ENCODE results near the gene EIF3F. TPM values are rescaled to one million over a fixed set of nuclear protein-coding genes. Genes with fewer than 3 reads are reported as not detected.

The EIF3F gene
- total and polyA plus RNA-seq, 2 of the 4 experiments (the other 2 are of a cell fraction) = 279 to 306 TPM

DNA sequence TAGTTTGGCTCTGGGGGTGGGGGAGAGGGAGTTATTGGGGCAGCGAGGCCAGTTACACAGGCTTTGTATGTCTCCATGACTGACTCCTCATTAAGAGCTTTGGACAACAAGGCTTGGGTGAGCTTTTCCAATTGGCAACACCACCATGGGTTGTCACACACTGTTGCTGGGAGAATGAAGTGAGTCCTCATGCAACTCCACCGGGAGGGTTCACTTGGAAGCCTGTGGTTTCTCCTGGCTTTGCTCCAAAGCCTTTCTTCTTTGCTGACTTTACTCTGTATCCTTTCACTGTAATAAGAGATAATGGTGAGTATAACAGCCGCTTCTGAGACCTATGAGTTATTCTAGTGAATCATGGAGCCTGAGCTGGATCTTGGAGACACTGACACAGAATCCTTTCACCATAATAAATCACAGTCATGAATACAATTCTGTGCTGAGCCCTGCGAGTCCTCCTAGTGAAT is 24.9 kb downstream of the EIF3F start:
- Histone ChIP-seq H3K14ac (replicated peaks; ENCODE audit: low read depth, low read length) (no peak overlapping the region), H2BK15ac (ENCODE audit: low read depth, low read length) (no peak overlapping the region), H3K23ac (ENCODE audit: low read depth, low read length) (no peak overlapping the region), H2AK9ac (replicated peaks; ENCODE audit: low read depth, low read length, poor library complexity) (no peak overlapping the region), H2AK5ac (ENCODE audit: low read depth, low read length) (no peak overlapping the region), H3K9me1 (ENCODE audit: insufficient read depth, low read length) (peaks cover 21% of the 10 kb centered on the region), H3K9ac (ENCODE audit: low read depth, low read length) (no peak overlapping the region), H2AFZ (replicated peaks; ENCODE audit: low read length, poor library complexity) (no peak overlapping the region), H2BK5ac (ENCODE audit: low read depth, low read length, poor library complexity, severe bottlenecking) (no peak overlapping the region), H4K8ac (ENCODE audit: low read depth in 2 of 2, low read length in 2 of 2) (no peak overlapping the region), H4K20me1 (ENCODE audit: insufficient read depth, low read length) (peaks cover 9% of the 10 kb centered on the region; the same call in 1 of the 2 replicates), H3K18ac (ENCODE audit: low read depth, low read length) (no peak overlapping the region), H3K4me3 (ENCODE audit: insufficient read depth, low read depth, low read length) (no peak overlapping the region), H2BK120ac (ENCODE audit: low read depth, low read length) (no peak overlapping the region), H3K27me3 (ENCODE audit: control insufficient read depth, insufficient read depth, low read length) (no peaks in the 10 kb centered on the region), H3K4ac (ENCODE audit: low read depth, low read length) (no peak overlapping the region), H4K5ac (ENCODE audit: low read depth, low read length) (no peak overlapping the region), H3K9me3 (ENCODE audit: control insufficient read depth, insufficient read depth, low read length) (no peaks in the 10 kb centered on the region), H3K4me1 (ENCODE audit: control insufficient read depth, insufficient read depth, low read length) (peaks cover 20% of the 10 kb centered on the region), H3K56ac (ENCODE audit: extremely low read depth, insufficient read depth, low read length) (no peak overlapping the region), H3K79me1 (ENCODE audit: low read depth in 1 of 2, low read length in 2 of 2) (no peaks in the 10 kb centered on the region), H3K27ac (ENCODE audit: insufficient read depth, low read length) (no peak overlapping the region), H2BK20ac (ENCODE audit: low read depth, low read length) (0 out of 2 replicates have a peak overlapping the region, but pooled peaks have one; percentile 12), H4K91ac (ENCODE audit: insufficient read depth, low read depth, low read length) (no peak overlapping the region), H3K36me3 (ENCODE audit: control insufficient read depth, insufficient read depth, low read length) (no peaks in the 10 kb centered on the region), H3K4me2 (ENCODE audit: low read depth, low read length) (0 out of 2 replicates have a peak overlapping the region, but pooled peaks have one; percentile 26)
- DNase-seq = peak; percentile 95
- POLR2A ChIA-PET (ENCODE audit: unreplicated experiment) = no interaction called here
- dilution Hi-C loops (cut with HindIII; ENCODE audit: low sequenced_read_pairs, unreplicated experiment) (no loop called here), intact Hi-C loops (cut with micrococcal nuclease) (no loop called here), in situ Hi-C loops (cut with MboI; ENCODE audit: low sequenced_read_pairs) (no loop called here)
- no TSS peak for BruUV-seq (replicated peaks)
- WGBS, 2 experiments (ENCODE audit: extremely low coverage in 2 of 2, insufficient read length in 1 of 2) = 17% methylated on average over 1 of the region's 4 CpGs; no CpG with 5 or more reads in 1 of the 2 experiments
- peak; percentile 81 for ATAC-seq (ENCODE audit: low read depth)
- TF ChIP-seq POLR2A (IDR thresholded peaks at IDR 0.05; ENCODE audit: low read depth, low read length) (no peak), BHLHE40 (IDR thresholded peaks at IDR 0.05; ENCODE audit: low read depth, low read length) (0 out of 2 replicates have a peak, but pooled peaks have one; percentile 13), CHD1 (IDR thresholded peaks at IDR 0.05; ENCODE audit: low read depth, low read length) (no peak), MAZ (IDR thresholded peaks at IDR 0.05; ENCODE audit: borderline replicate concordance, low read depth, low read length) (no peak), RAD21 (IDR thresholded peaks at IDR 0.05; ENCODE audit: low read length) (no peak), SMC3 (IDR thresholded peaks at IDR 0.05; ENCODE audit: low read depth, low read length) (no peak), RCOR1 (IDR thresholded peaks at IDR 0.05; ENCODE audit: insufficient replicate concordance, low read length) (no peak), MAFK (IDR thresholded peaks at IDR 0.05; ENCODE audit: low read depth, low read length) (peak; percentile 67), FOS (IDR thresholded peaks at IDR 0.05; ENCODE audit: low read depth, low read length) (peak; percentile 69; the same call in 1 of the 2 replicates), NFE2L2 (IDR thresholded peaks at IDR 0.05; ENCODE audit: low read depth, low read length) (no peak), CEBPB (IDR thresholded peaks at IDR 0.05; ENCODE audit: low read depth, low read length) (no peak; the same call in 1 of the 2 replicates), RFX5 (IDR thresholded peaks at IDR 0.05; ENCODE audit: low read depth, low read length) (peak; percentile 74; the same call in 1 of the 2 replicates), MXI1 (IDR thresholded peaks at IDR 0.05; ENCODE audit: borderline replicate concordance, low read depth, low read length) (no peak)
- TF ChIP-seq, protein P1, sequence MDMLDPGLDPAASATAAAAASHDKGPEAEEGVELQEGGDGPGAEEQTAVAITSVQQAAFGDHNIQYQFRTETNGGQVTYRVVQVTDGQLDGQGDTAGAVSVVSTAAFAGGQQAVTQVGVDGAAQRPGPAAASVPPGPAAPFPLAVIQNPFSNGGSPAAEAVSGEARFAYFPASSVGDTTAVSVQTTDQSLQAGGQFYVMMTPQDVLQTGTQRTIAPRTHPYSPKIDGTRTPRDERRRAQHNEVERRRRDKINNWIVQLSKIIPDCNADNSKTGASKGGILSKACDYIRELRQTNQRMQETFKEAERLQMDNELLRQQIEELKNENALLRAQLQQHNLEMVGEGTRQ (IDR thresholded peaks at IDR 0.05; ENCODE audit: low read depth, low read length) = no peak
- TF ChIP-seq, protein P2, sequence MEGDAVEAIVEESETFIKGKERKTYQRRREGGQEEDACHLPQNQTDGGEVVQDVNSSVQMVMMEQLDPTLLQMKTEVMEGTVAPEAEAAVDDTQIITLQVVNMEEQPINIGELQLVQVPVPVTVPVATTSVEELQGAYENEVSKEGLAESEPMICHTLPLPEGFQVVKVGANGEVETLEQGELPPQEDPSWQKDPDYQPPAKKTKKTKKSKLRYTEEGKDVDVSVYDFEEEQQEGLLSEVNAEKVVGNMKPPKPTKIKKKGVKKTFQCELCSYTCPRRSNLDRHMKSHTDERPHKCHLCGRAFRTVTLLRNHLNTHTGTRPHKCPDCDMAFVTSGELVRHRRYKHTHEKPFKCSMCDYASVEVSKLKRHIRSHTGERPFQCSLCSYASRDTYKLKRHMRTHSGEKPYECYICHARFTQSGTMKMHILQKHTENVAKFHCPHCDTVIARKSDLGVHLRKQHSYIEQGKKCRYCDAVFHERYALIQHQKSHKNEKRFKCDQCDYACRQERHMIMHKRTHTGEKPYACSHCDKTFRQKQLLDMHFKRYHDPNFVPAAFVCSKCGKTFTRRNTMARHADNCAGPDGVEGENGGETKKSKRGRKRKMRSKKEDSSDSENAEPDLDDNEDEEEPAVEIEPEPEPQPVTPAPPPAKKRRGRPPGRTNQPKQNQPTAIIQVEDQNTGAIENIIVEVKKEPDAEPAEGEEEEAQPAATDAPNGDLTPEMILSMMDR (conservative IDR thresholded peaks at IDR 0.05; ENCODE audit: low read depth, low read length) = no peak
- TF ChIP-seq, protein P3, sequence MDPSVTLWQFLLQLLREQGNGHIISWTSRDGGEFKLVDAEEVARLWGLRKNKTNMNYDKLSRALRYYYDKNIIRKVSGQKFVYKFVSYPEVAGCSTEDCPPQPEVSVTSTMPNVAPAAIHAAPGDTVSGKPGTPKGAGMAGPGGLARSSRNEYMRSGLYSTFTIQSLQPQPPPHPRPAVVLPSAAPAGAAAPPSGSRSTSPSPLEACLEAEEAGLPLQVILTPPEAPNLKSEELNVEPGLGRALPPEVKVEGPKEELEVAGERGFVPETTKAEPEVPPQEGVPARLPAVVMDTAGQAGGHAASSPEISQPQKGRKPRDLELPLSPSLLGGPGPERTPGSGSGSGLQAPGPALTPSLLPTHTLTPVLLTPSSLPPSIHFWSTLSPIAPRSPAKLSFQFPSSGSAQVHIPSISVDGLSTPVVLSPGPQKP (IDR thresholded peaks at IDR 0.05; ENCODE audit: borderline replicate concordance, low read depth, low read length) = no peak
- CTCF ChIA-PET = interaction anchor here (0.6 to 3.0 kb wide), 3 partner anchors 21 to 667 kb away, joined by 3 to 11 read pairs (median 4); no protein-coding TSS in a partner anchor
